GM18520 (cell line): ENCODE results near the gene PIGZ.

Experiments
- ATAC-seq: cut with Tn5 transposase; IDR thresholded peaks from one replicate; pipeline ENCODE4 v1.9.1; 2021; ENCODE audit not compliant: unreplicated experiment

PIGZ gene

GRCh38 chr3:196983186-196983585, 14.6 kb upstream of the PIGZ start:
- ATAC-seq = no peak

- no peak for ATAC-seq
Observed at GRCh38 chr3:196981657-196982056, 13.0 kb upstream of the PIGZ start.

GRCh38 chr3:196979545-196979944, 10.9 kb upstream of the PIGZ start:
- ATAC-seq = no peak

- ATAC-seq = no peak
Observed at GRCh38 chr3:196976941-196977340, 8.3 kb upstream of the PIGZ start.

- ATAC-seq = no peak
Observed at GRCh38 chr3:196975349-196975748, 6.7 kb upstream of the PIGZ start.

GRCh38 chr3:196974661-196975060, 6.0 kb upstream of the PIGZ start:
- no peak for ATAC-seq

GRCh38 chr3:196971094-196971698, 2.6 kb upstream of the PIGZ start:
- ATAC-seq = no peak

GRCh38 chr3:196970547-196971093, 2.0 kb upstream of the PIGZ start:
- no peak for ATAC-seq

GRCh38 chr3:196969660-196970546, 1.3 kb upstream of the PIGZ start:
- peak; percentile 65 for ATAC-seq

GRCh38 chr3:196969134-196969659, 564 bp upstream of the PIGZ start:
- ATAC-seq = peak; percentile 21

GRCh38 chr3:196967412-196968232, 1.0 kb downstream of the PIGZ start:
- ATAC-seq = no peak

- no peak for ATAC-seq
Observed at GRCh38 chr3:196966526-196967401, 1.9 kb downstream of the PIGZ start.

- no peak for ATAC-seq
Observed at GRCh38 chr3:196965804-196966173, 2.8 kb downstream of the PIGZ start.

GRCh38 chr3:196965112-196965803, 3.4 kb downstream of the PIGZ start:
- ATAC-seq = no peak

GRCh38 chr3:196963631-196963953, 5.0 kb downstream of the PIGZ start:
- ATAC-seq = no peak

- ATAC-seq = no peak
Observed at GRCh38 chr3:196962930-196963630, 5.6 kb downstream of the PIGZ start.

- ATAC-seq = no peak
Observed at GRCh38 chr3:196962108-196962929, 6.3 kb downstream of the PIGZ start.

GRCh38 chr3:196954832-196955231, 13.8 kb downstream of the PIGZ start:
- no peak for ATAC-seq
